Suprapubic skin (tissue), 4 donors: ENCODE results near the gene RYK. TPM values are rescaled to one million over a fixed set of nuclear protein-coding genes. Genes with fewer than 3 reads are reported as not detected.

Source experiments
- DNase-seq, 2 donors: peaks; one replicate each; pipeline ENCODE4 v3.0.0-alpha.2; 2019; ENCODE audit warnings: low spot score in 2 of 2
- H3K27ac ChIP-seq: fragments of 200-600 bp; sonication (generic); one replicate; pipeline ENCODE4 v1.5.1; 2019
- H3K27me3 ChIP-seq: fragments of 200-600 bp; sonication (generic); one replicate; pipeline ENCODE4 v1.5.1; 2019
- H3K36me3 ChIP-seq: fragments of 200-600 bp; sonication (generic); one replicate; pipeline ENCODE4 v1.5.1; 2019
- H3K4me1 ChIP-seq: fragments of 200-600 bp; sonication (generic); one replicate; pipeline ENCODE4 v1.5.1; 2019
- H3K4me3 ChIP-seq: fragments of 200-600 bp; sonication (generic); one replicate; pipeline ENCODE4 v1.5.1; 2019; ENCODE audit warnings: mild to moderate bottlenecking
- H3K9me3 ChIP-seq: fragments of 200-600 bp; sonication (generic); one replicate; pipeline ENCODE4 v1.5.1; 2019
- CTCF ChIP-seq, 2 donors: fragments of 200-600 bp in 1 of 2; fragments of 450-650 bp in 1 of 2; sonication (generic) in 1 of 2; IDR thresholded peaks; one replicate each; pipeline ENCODE4 v1.5.1; 2016 to 2019; ENCODE audit warnings: antibody characterized with exemption in 2 of 2, mild to moderate bottlenecking in 1 of 2, moderate library complexity in 1 of 2
- EP300 ChIP-seq: sonication (generic); formaldehyde crosslinking; IDR thresholded peaks from one replicate; pipeline ENCODE4 v1.6.1; 2017; ENCODE audit warnings: antibody characterized with exemption
- POLR2A ChIP-seq, 2 donors: fragments of 450-650 bp; IDR thresholded peaks; one replicate each; pipeline ENCODE4 v1.6.1; 2017; ENCODE audit warnings: antibody characterized with exemption in 2 of 2, mild to moderate bottlenecking in 2 of 2, moderate library complexity in 2 of 2
- POLR2AphosphoS5 ChIP-seq, 3 donors: sonication (generic); formaldehyde crosslinking; IDR thresholded peaks; one replicate each; pipeline ENCODE4 v1.6.1; 2017; ENCODE audit warnings: antibody characterized with exemption in 3 of 3
- WGBS: methylation state at CpG from one replicate; pipeline ENCODE4 v1.1.5; 2018; 5-methylcytosine and 5-hydroxymethylcytosine counted together
- total RNA-seq, 4 donors: library from RNA; depleted of rRNA; stranded (reverse); fragments of >200 nt; gene quantifications; one replicate each; pipeline ENCODE4 v1.1.0, GENCODE V29; 2016

Gene RYK
- total RNA-seq, 4 donors from 2014 or later, result 65.5 to 214 (median 80.1) TPM

- TF ChIP-seq EP300 (no peak), CTCF (IDR thresholded peaks at IDR 0.05) (no peak), POLR2AphosphoS5 (IDR thresholded peaks at IDR 0.05) (no peak), POLR2A (IDR thresholded peaks at IDR 0.05) (no peak)
- H3K9me3 ChIP-seq, result no peaks in the 10 kb centered on the region
- peaks cover 6% of the 10 kb centered on the region for H3K4me1 ChIP-seq
- no peak overlapping the region for H3K27ac ChIP-seq
- H3K4me3 ChIP-seq, result no peak overlapping the region
- no peaks in the 10 kb centered on the region for H3K36me3 ChIP-seq
- DNase-seq, result no peak
- H3K27me3 ChIP-seq, result no peaks in the 10 kb centered on the region
Observed at GRCh38 chr3:134274571-134274970, 23.9 kb upstream of the RYK start.

GRCh38 chr3:134267996-134268395 is 17.3 kb upstream of the RYK start:
- no peaks in the 10 kb centered on the region for H3K4me1 ChIP-seq
- WGBS, result 75% methylated on average over 1 of the region's 1 CpG
- no peak overlapping the region for H3K27ac ChIP-seq
- DNase-seq, result no peak
- H3K4me3 ChIP-seq, result no peak overlapping the region
- no peaks in the 10 kb centered on the region for H3K36me3 ChIP-seq
- no peaks in the 10 kb centered on the region for H3K27me3 ChIP-seq
- TF ChIP-seq CTCF (IDR thresholded peaks at IDR 0.05) (no peak), POLR2A (IDR thresholded peaks at IDR 0.05) (no peak), POLR2AphosphoS5 (IDR thresholded peaks at IDR 0.05) (no peak), EP300 (no peak)
- no peaks in the 10 kb centered on the region for H3K9me3 ChIP-seq

GRCh38 chr3:134260987-134261386 is 10.3 kb upstream of the RYK start:
- H3K36me3 ChIP-seq, result no peaks in the 10 kb centered on the region
- WGBS, result 25% methylated on average over 1 of the region's 1 CpG
- no peak for TF ChIP-seq POLR2A (IDR thresholded peaks at IDR 0.05)
- TF ChIP-seq EP300, result no peak
- TF ChIP-seq POLR2AphosphoS5 (IDR thresholded peaks at IDR 0.05), result no peak
- no peak for TF ChIP-seq CTCF (IDR thresholded peaks at IDR 0.05)
- H3K4me1 ChIP-seq, result no peaks in the 10 kb centered on the region
- no peak overlapping the region for H3K27ac ChIP-seq
- H3K27me3 ChIP-seq, result no peaks in the 10 kb centered on the region
- H3K4me3 ChIP-seq, result no peak overlapping the region
- DNase-seq, result no peak
- H3K9me3 ChIP-seq, result no peaks in the 10 kb centered on the region

- Histone ChIP-seq H3K27me3 (no peaks in the 10 kb centered on the region), H3K36me3 (no peaks in the 10 kb centered on the region), H3K4me3 (no peak overlapping the region), H3K9me3 (no peaks in the 10 kb centered on the region), H3K27ac (no peak overlapping the region), H3K4me1 (no peaks in the 10 kb centered on the region)
- WGBS, result 76% methylated on average over 4 of the region's 4 CpGs
- TF ChIP-seq CTCF (IDR thresholded peaks at IDR 0.05), result no peak
- TF ChIP-seq POLR2AphosphoS5 (IDR thresholded peaks at IDR 0.05), result no peak
- DNase-seq, result no peak
Observed at GRCh38 chr3:134258761-134259347, 8.2 kb upstream of the RYK start.

GRCh38 chr3:134255404-134255803 is 4.7 kb upstream of the RYK start:
- H3K4me1 ChIP-seq, result peaks cover 20% of the 10 kb centered on the region
- no peak overlapping the region for H3K27ac ChIP-seq
- no peak overlapping the region for H3K4me3 ChIP-seq
- no peaks in the 10 kb centered on the region for H3K9me3 ChIP-seq
- H3K36me3 ChIP-seq, result no peaks in the 10 kb centered on the region
- TF ChIP-seq POLR2AphosphoS5 (IDR thresholded peaks at IDR 0.05) (no peak), EP300 (no peak), CTCF (IDR thresholded peaks at IDR 0.05) (no peak), POLR2A (IDR thresholded peaks at IDR 0.05) (no peak)
- no peaks in the 10 kb centered on the region for H3K27me3 ChIP-seq
- no peak for DNase-seq
